KMS-11 (cell line): ENCODE measurements around the gene MDM1.

ENCODE experiments used
- H2AFZ ChIP-seq: fragments of 200-600 bp; sonication (generic); 2 replicates; pipeline ENCODE4 v1.6.1; 2016; ENCODE audit warnings: antibody characterized with exemption, mixed run types, low read depth
- H3K27ac ChIP-seq: fragments of 200-600 bp; sonication (generic); 2 replicates; pipeline ENCODE4 v1.6.1; 2016; ENCODE audit warnings: mild to moderate bottlenecking, mixed run types
- H3K27me3 ChIP-seq: fragments of 200-600 bp; sonication (generic); 2 replicates; pipeline ENCODE4 v1.6.1; 2017; ENCODE audit warnings: mild to moderate bottlenecking, low read depth, mixed run types, moderate library complexity; ENCODE audit not compliant: insufficient read depth
- H3K36me3 ChIP-seq: fragments of 200-600 bp; sonication (generic); 2 replicates; pipeline ENCODE4 v1.6.1; 2017; ENCODE audit warnings: mild to moderate bottlenecking, mixed run types; ENCODE audit not compliant: insufficient read depth
- H3K4me1 ChIP-seq: fragments of 200-600 bp; sonication (generic); 2 replicates; pipeline ENCODE4 v1.6.1; 2016; ENCODE audit warnings: mild to moderate bottlenecking, low read depth, mixed run types; ENCODE audit not compliant: poor library complexity, severe bottlenecking
- H3K4me2 ChIP-seq: fragments of 200-600 bp; sonication (generic); 2 replicates; pipeline ENCODE4 v1.7.0; 2016; ENCODE audit warnings: mild to moderate bottlenecking, mixed run types
- H3K4me3 ChIP-seq: fragments of 200-600 bp; sonication (generic); IDR thresholded peaks from 2 replicates; pipeline ENCODE4 v1.6.1; 2017; ENCODE audit warnings: low read depth, low read length, mixed read lengths; ENCODE audit not compliant: insufficient read depth
- H3K79me2 ChIP-seq: fragments of 200-600 bp; sonication (generic); 2 replicates; pipeline ENCODE4 v1.6.1; 2016; ENCODE audit warnings: low read depth, mixed run types; ENCODE audit not compliant: insufficient read depth
- H3K9ac ChIP-seq: fragments of 200-600 bp; sonication (generic); 2 replicates; pipeline ENCODE4 v1.6.1; 2016; ENCODE audit warnings: mild to moderate bottlenecking, mixed run types
- H4K20me1 ChIP-seq: fragments of 200-600 bp; sonication (generic); 2 replicates; pipeline ENCODE4 v1.6.1; 2016; ENCODE audit warnings: mild to moderate bottlenecking, mixed run types; ENCODE audit not compliant: insufficient read depth
- TF ChIP-seq, protein P1 (sequence below): fragments of 200-600 bp; sonication (generic); conservative IDR thresholded peaks from 2 replicates; pipeline ENCODE4 v1.6.1; 2017; ENCODE audit warnings: low read depth, mild to moderate bottlenecking, antibody characterized with exemption, low read length, moderate library complexity, mixed read lengths

Gene MDM1

DNA sequence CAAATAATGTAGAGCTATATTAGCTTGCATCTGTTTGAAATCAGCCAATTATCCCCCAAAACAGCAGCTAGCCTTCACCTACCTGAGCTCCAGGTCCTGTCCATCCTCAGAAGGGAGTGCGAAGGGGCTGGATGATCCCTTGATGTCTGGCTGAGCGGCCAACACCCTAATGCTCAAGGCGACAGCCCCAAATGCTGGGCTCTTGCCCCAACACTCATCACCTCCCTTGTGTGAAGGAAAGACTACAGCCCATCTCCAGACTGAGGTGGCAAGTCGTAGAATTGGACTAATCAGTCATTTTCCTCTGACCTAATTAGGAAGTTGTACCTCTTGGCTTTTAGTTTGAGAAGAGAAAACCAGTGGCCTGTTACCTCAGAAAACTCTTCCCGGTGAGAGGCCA lies 16.3 kb upstream of the MDM1 start:
- Histone ChIP-seq H4K20me1 (no peaks in the 10 kb centered on the region), H3K4me2 (no peak overlapping the region), H3K9ac (no peak overlapping the region), H3K36me3 (no peaks in the 10 kb centered on the region), H3K27ac (no peak overlapping the region), H3K4me3 (no peak overlapping the region), H3K79me2 (no peaks in the 10 kb centered on the region), H2AFZ (no peak overlapping the region), H3K27me3 (no peaks in the 10 kb centered on the region), H3K4me1 (no peaks in the 10 kb centered on the region)
- TF ChIP-seq, protein P1, sequence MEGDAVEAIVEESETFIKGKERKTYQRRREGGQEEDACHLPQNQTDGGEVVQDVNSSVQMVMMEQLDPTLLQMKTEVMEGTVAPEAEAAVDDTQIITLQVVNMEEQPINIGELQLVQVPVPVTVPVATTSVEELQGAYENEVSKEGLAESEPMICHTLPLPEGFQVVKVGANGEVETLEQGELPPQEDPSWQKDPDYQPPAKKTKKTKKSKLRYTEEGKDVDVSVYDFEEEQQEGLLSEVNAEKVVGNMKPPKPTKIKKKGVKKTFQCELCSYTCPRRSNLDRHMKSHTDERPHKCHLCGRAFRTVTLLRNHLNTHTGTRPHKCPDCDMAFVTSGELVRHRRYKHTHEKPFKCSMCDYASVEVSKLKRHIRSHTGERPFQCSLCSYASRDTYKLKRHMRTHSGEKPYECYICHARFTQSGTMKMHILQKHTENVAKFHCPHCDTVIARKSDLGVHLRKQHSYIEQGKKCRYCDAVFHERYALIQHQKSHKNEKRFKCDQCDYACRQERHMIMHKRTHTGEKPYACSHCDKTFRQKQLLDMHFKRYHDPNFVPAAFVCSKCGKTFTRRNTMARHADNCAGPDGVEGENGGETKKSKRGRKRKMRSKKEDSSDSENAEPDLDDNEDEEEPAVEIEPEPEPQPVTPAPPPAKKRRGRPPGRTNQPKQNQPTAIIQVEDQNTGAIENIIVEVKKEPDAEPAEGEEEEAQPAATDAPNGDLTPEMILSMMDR, result no peak

GRCh38 chr12:68345763-68346162 lies 13.6 kb upstream of the MDM1 start:
- no peak overlapping the region for H3K4me3 ChIP-seq
- no peaks in the 10 kb centered on the region for H3K79me2 ChIP-seq

DNA sequence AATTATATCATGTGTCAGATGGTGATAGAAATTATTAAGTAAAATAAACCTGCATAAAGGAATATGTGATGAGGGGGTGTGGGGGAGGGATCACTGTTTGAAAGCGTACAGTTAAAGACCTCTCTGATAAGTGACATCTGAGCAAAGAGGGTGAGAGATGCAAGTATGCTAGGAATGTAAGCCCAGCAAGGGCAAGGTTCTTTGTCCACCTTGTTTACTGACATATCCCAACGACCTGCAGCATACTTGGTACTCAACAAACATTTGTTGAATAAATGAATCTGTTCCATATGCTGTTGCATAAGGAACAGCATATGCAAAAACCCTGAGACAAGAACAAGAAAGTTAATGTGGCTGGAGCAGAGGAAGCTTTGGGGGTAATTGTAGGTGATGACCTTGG lies 12.0 kb upstream of the MDM1 start:
- TF ChIP-seq, protein P1, result no peak
- Histone ChIP-seq H4K20me1 (no peaks in the 10 kb centered on the region), H3K27ac (no peak overlapping the region), H3K4me2 (no peak overlapping the region), H3K79me2 (no peaks in the 10 kb centered on the region), H3K9ac (no peak overlapping the region), H3K4me3 (no peak overlapping the region), H2AFZ (no peak overlapping the region), H3K4me1 (no peaks in the 10 kb centered on the region), H3K36me3 (no peaks in the 10 kb centered on the region), H3K27me3 (no peaks in the 10 kb centered on the region)

More at GRCh38 chr12:68345763-68346162, 13.6 kb upstream of the MDM1 start:
- Histone ChIP-seq H2AFZ (no peak overlapping the region), H3K36me3 (no peaks in the 10 kb centered on the region), H3K9ac (no peak overlapping the region), H3K4me2 (no peak overlapping the region), H3K4me1 (no peaks in the 10 kb centered on the region), H3K27ac (no peak overlapping the region), H4K20me1 (no peaks in the 10 kb centered on the region), H3K27me3 (no peaks in the 10 kb centered on the region)
- TF ChIP-seq, protein P1, result no peak

GRCh38 chr12:68342966-68343365 lies 10.8 kb upstream of the MDM1 start:
- Histone ChIP-seq H3K4me3 (no peak overlapping the region), H3K27me3 (no peaks in the 10 kb centered on the region), H3K4me1 (no peaks in the 10 kb centered on the region), H4K20me1 (no peaks in the 10 kb centered on the region), H3K9ac (no peak overlapping the region), H2AFZ (no peak overlapping the region), H3K36me3 (no peaks in the 10 kb centered on the region), H3K79me2 (no peaks in the 10 kb centered on the region), H3K27ac (no peak overlapping the region), H3K4me2 (no peak overlapping the region)
- TF ChIP-seq, protein P1, result no peak
